ENCODE measurements around the gene LTB. TPM values are rescaled to one million over a fixed set of nuclear protein-coding genes. Genes with fewer than 3 reads are reported as not detected.
A peak's percentile ranks its signal among the peaks of the same experiment; 100 is the strongest.

The LTB gene
- total RNA-seq, 4 donors from 2014 or later, result 14.9 TPM; not detected in 3

- no peaks in the 10 kb centered on the region for H3K9me3 ChIP-seq
- peak in 2 of 3 donors; percentile 74 to 80 for DNase-seq
- peaks cover 0 to 26% (median 3%) of the 10 kb centered on the region in 4 donors for H3K4me1 ChIP-seq
- peak within 1 kb of the TSS; percentile 33 to 44 (median 35) for H3K4me3 ChIP-seq
- H3K27ac ChIP-seq, result peak within 1 kb of the TSS; percentile 65 to 93 (median 74)
- H3K36me3 ChIP-seq, result no peaks in the 10 kb centered on the region
- no peaks in the 10 kb centered on the region for H3K27me3 ChIP-seq
- TF ChIP-seq, protein P1, sequence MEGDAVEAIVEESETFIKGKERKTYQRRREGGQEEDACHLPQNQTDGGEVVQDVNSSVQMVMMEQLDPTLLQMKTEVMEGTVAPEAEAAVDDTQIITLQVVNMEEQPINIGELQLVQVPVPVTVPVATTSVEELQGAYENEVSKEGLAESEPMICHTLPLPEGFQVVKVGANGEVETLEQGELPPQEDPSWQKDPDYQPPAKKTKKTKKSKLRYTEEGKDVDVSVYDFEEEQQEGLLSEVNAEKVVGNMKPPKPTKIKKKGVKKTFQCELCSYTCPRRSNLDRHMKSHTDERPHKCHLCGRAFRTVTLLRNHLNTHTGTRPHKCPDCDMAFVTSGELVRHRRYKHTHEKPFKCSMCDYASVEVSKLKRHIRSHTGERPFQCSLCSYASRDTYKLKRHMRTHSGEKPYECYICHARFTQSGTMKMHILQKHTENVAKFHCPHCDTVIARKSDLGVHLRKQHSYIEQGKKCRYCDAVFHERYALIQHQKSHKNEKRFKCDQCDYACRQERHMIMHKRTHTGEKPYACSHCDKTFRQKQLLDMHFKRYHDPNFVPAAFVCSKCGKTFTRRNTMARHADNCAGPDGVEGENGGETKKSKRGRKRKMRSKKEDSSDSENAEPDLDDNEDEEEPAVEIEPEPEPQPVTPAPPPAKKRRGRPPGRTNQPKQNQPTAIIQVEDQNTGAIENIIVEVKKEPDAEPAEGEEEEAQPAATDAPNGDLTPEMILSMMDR (IDR thresholded peaks at IDR 0.05), result no peak
- TF ChIP-seq POLR2A (IDR thresholded peaks at IDR 0.05), result no peak
These were observed 9.9 kb downstream of the LTB start, which contains the start of gene LTA for GRCh38 chr6:31572041-31572911. Gene LTA (plus strand): TSS chr6:31572289. CDS start chr6:31572743, 454 bp downstream.

DNA sequence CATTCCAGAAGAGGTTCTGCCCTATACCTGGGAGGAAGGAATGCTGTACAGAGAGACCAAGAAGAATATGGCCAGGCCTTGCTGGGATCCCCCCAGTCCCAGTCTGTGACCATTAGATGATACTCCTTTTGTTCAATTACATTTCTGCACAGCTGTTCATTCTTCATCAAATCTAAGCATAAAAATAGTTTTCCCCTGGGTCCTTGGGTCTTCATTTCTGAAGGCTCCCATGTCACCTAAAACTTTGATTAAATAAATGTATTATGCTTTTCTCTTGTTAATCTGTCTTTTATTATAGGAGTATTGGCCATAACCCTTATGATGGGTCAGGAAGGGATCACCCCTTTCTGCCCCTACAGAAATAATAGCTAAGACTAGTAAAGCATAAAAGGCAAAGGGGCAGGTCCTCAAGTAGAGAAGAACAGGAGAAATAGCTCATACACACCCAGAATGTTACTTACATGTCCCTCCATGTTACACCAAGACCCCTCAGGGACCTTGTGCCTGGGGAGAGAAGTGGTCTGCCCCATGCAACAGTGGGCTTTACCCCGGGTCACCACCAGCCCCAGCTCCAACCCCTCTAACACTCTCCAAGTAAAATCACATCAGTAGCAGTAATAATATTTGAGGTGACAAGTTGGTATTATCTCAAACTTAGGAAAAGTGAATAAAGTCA is 12.2 kb downstream of the LTB start:
- Histone ChIP-seq H3K36me3 (no peaks in the 10 kb centered on the region), H3K27ac (peak overlapping the region in 1 of 4 donors; percentile 73), H3K27me3 (no peaks in the 10 kb centered on the region), H3K4me3 (no peak overlapping the region), H3K9me3 (no peaks in the 10 kb centered on the region), H3K4me1 (peaks cover 0 to 20% (median 3%) of the 10 kb centered on the region in 4 donors)
- no peak for DNase-seq
- TF ChIP-seq POLR2A (IDR thresholded peaks at IDR 0.05), result no peak
- TF ChIP-seq, protein P1 (IDR thresholded peaks at IDR 0.05), result no peak

- Histone ChIP-seq H3K27me3 (no peaks in the 10 kb centered on the region), H3K27ac (peak overlapping the region in 1 of 4 donors; percentile 73), H3K4me3 (no peak overlapping the region), H3K36me3 (no peaks in the 10 kb centered on the region), H3K4me1 (peaks cover 0 to 14% (median 3%) of the 10 kb centered on the region in 4 donors), H3K9me3 (no peaks in the 10 kb centered on the region)
- TF ChIP-seq, protein P1 (IDR thresholded peaks at IDR 0.05), result no peak
- TF ChIP-seq POLR2A (IDR thresholded peaks at IDR 0.05), result no peak
- peak in 2 of 3 donors; percentile 81 to 82 for DNase-seq
These were observed 13.7 kb downstream of the LTB start for GRCh38 chr6:31568537-31568961.

- no peak for DNase-seq
- H3K27me3 ChIP-seq, result no peaks in the 10 kb centered on the region
- H3K36me3 ChIP-seq, result no peaks in the 10 kb centered on the region
- TF ChIP-seq, protein P1 (IDR thresholded peaks at IDR 0.05), result no peak
- TF ChIP-seq POLR2A (IDR thresholded peaks at IDR 0.05), result no peak
- H3K27ac ChIP-seq, result peak overlapping the region in 1 of 4 donors; percentile 73
- no peak overlapping the region for H3K4me3 ChIP-seq
- H3K9me3 ChIP-seq, result no peaks in the 10 kb centered on the region
- H3K4me1 ChIP-seq, result peaks cover 0 to 8% (median 3%) of the 10 kb centered on the region in 4 donors
These were observed 14.5 kb downstream of the LTB start for GRCh38 chr6:31567531-31568370.

DNA sequence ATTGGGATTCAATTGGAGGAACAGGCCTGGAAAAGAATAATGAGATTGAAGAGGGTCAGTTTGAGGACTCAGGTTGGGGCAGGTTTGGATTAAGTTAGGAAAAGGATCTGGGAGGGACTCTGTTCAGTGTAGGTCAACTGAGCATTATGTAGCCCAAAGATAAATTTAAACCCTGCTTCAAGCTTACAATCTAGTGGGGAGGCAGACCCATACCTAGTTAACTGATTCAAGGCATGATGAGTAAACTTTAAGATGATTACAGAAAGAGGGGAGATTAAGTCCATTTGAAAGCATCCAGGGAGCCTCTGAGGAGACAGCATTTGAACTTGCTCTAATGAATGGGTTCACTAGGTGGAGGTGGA is 21.5 kb downstream of the LTB start:
- no peak for DNase-seq
- Histone ChIP-seq H3K36me3 (peaks cover 0 to 31% (median 0%) of the 10 kb centered on the region in 3 donors), H3K4me1 (peaks cover 0 to 42% (median 30%) of the 10 kb centered on the region in 4 donors), H3K27ac (peak overlapping the region; percentile 29 to 77 (median 46)), H3K27me3 (no peaks in the 10 kb centered on the region), H3K4me3 (no peak overlapping the region), H3K9me3 (no peaks in the 10 kb centered on the region)
- no peak for TF ChIP-seq POLR2A (IDR thresholded peaks at IDR 0.05)
- TF ChIP-seq, protein P1 (IDR thresholded peaks at IDR 0.05), result no peak
